GM12801 (cell line): ENCODE measurements around the gene BMP8B.

Experiments
- CTCF ChIP-seq: IDR thresholded peaks from one replicate; pipeline ENCODE4 v1.5.1; 2011; ENCODE audit warnings: control low read depth; ENCODE audit not compliant: insufficient read length; ENCODE audit errors: extremely low read depth

The BMP8B gene

GRCh38 chr1:39818482-39818881 is 29.8 kb upstream of the BMP8B start:
- TF ChIP-seq CTCF, result no peak

DNA sequence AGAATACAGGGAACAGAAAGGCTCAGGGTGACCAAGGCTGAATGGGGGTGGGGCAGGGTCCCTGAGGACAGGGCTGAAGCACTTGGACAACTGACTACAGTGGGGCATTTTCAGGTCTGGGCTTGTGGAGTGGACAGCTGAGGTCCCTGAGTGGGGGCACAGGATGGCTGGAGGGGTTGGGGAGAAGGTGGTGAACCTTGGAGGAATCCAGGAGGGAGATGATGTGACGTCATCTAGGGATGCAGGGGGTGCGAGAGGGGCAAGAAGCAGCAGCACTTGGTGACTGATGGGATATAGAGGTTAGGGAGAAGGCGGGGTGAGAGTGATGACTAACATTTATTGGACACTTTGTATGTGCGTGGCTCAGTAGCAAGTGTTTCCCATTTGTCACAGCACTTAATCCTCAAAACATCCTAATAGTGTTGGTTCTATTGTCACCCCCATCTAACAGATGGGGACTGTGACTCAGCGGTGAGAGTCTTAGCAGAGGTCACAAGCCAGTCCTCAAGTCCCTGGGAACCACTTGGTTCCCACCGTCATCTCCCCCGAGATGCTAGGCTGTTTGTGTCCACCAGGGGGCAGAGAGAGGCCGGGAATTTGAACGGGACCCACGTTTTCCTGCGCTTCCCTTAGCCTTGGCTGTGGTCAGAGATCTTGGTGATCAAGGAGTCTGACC is 27.9 kb upstream of the BMP8B start:
- TF ChIP-seq CTCF, result no peak

DNA sequence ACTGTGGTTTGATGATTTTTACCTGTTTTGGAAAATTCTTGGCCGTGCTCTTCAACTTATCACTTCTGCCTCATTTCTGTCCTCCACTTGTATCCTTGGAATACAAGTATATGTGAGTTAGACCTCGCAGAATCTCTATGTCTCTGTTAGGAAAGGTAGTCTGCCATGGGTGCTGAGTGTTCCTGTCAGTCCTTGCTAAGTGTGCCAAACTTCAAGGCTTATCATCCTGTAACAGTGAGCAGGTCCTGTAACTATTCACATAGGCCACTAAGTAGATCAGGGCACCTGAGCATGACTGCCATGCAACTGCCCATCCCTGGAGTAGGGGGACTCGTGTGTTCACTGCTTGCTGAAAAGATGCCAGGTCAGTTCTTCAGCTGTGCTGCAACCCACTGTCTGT is 24.2 kb upstream of the BMP8B start:
- no peak for TF ChIP-seq CTCF

DNA sequence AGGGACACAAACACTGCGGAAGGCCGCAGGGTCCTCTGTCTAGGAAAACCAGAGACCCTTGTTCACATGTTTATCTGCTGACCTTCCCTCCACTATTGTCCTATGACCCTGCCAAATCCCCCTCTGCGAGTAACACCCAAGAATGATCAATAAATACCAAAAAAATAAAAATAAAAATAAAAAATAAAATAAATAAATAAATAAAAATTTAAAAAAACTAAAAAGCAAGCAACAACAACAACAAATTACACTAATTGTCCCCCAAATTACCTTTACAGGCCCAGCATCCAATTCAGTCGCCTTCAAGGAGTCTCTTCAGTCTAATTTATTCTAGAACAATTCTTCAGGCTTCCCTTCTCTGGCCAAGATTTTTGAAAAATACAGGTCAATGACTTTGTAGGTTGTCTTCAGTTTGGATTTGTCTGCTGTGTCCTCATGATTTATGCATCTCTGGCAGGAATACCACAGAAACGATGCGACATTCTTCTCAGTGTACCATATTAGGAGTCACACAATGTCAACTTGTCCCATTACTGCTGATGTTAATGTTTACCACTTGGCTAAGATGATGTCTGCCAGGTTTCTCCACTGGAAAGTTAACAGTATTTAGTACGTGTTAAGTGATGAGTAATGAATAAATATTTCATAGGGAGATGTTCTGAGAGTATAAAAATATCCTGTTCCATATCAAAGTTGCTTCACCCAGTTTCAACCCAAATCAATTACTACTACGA is 20.3 kb upstream of the BMP8B start:
- no peak for TF ChIP-seq CTCF

DNA sequence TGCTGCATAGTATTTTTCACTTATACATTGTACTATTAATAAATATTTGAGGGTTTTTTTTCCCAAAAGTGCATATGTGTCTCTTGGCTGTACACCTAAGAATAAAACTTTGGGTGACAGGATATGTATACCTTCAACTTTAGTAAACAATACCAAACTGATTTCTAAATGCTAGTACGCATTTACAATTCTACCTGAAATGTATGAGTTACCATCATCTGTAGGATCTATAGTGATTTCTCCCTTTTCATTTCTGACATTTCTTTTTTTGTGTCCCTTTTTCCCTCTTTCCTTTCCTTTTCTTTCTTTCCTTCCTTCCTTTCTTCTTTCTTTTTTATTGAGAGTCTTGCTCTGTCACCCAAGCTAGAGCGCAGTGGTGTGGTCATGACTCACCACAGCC is 16.7 kb upstream of the BMP8B start:
- TF ChIP-seq CTCF, result no peak

DNA sequence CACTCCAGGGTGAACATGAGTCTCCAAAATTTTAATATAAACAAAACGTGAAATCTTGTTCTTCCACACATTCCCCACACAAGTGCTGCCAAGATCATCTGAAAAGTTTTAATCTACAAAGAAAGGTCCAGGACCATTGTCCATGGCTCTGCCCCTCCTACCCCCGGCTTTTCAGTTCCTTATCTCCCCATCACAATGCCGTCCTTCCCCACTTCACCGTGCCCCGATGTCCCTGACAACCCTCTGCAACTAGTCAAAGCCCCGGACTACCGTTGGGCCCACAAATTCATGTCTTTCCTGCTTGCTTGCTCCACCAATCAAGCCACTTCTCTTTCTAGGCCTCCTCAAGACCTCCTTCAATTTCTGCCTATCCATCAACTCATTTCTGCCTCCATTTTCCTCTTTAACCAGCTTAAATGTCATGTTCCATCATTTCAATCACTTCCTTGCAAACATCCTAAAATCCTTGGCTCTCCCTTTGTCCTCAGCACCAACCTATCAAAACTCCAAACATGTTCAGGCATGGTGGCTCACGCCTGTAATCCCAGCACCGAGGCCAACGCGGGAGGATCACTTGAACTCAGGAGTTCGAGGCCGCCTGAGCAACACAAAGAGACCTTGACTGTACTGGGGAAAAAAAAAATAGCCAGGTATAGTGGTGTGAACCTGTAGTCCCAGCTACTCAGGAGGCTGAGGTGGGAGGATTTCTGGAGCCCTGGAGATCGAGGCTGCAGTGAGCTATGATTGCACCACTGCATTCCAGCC is 14.0 kb upstream of the BMP8B start:
- no peak for TF ChIP-seq CTCF

DNA sequence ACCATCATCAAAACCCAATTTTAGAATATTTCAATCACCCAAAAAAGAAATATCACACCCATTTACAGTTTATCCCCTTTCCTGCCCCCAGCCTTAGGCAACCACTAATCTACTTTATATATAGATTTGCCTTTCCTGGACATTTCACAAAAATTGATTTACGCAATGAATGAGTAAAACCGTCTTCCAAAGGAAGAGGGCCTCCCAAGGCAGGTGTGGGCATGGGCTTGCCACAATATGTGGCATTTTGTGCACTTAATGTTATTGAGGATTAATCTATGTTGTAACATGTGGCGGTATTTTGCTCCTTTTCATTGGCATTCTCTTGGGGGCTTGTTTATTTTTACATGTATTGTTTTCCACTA is 11.8 kb upstream of the BMP8B start:
- no peak for TF ChIP-seq CTCF
